HUES6 (cell line): Measurements from ENCODE around the gene SLC22A3.

Experiments
- H3K27ac ChIP-seq: 2 replicates; pipeline ENCODE4 v1.7.0; 2013; ENCODE audit warnings: low read depth, mild to moderate bottlenecking, low read length, inconsistent platforms
- H3K27me3 ChIP-seq: 2 replicates; pipeline ENCODE4 v1.6.1; 2013; ENCODE audit warnings: low read length; ENCODE audit not compliant: control insufficient read depth, insufficient read depth
- H3K36me3 ChIP-seq: 2 replicates; pipeline ENCODE4 v1.6.1; 2013; ENCODE audit warnings: low read length; ENCODE audit not compliant: control insufficient read depth, insufficient read depth
- H3K4me1 ChIP-seq: 2 replicates; pipeline ENCODE4 v1.6.1; 2013; ENCODE audit warnings: low read length; ENCODE audit not compliant: control insufficient read depth, insufficient read depth
- H3K4me3 ChIP-seq: 2 replicates; pipeline ENCODE4 v1.5.1; 2013; ENCODE audit warnings: low read depth, low read length
- H3K9ac ChIP-seq: one replicate; pipeline ENCODE4 v1.6.1; 2013; ENCODE audit warnings: mild to moderate bottlenecking, low read length
- H3K9me3 ChIP-seq: 2 replicates; pipeline ENCODE4 v1.6.1; 2013; ENCODE audit warnings: low read depth, low read length; ENCODE audit not compliant: control insufficient read depth, insufficient read depth

SLC22A3 gene

DNA sequence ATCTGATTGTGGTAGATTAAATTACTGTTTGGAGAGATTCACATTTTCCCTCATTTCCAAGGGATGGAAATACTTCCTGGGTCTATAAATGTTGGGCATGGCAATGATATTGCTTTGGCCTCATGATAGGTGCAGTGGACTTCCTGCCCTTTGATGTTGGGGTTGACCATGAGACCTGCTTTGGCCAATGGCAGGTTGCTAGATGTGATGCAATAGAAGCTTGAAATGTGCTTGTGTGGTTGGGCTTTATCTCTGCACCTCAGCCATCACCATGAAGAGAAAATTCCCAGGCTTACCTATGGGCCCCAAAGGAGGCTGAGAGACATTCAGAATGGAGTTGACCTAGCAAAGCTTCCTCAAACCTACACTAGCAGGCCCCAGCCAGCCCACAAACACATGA lies 69.4 kb downstream of the SLC22A3 start:
- Histone ChIP-seq H3K36me3 (no peaks in the 10 kb centered on the region), H3K4me3 (no peak overlapping the region), H3K9ac (no peak overlapping the region), H3K27me3 (no peaks in the 10 kb centered on the region), H3K27ac (no peak overlapping the region), H3K9me3 (no peaks in the 10 kb centered on the region), H3K4me1 (no peaks in the 10 kb centered on the region)

DNA sequence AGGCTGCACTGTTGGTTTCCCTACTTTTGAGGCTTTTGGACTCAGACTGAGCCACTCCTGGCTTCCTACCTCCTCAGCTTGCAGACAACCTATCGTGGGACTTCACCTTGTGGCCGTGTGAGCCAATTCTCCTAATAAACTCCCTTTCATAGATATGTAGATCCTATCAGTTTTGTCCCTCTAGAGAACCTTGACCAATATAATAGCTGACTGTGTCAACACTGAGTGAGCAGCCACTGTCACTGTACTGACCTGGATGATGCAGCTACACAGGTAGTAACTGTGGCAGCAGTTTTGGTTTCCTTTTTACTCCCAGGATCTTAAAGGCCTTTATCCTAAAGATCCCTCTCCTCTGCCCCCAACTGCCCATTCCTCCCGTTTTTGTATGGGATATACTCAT lies 70.2 kb downstream of the SLC22A3 start:
- Histone ChIP-seq H3K9ac (no peak overlapping the region), H3K36me3 (no peaks in the 10 kb centered on the region), H3K9me3 (no peaks in the 10 kb centered on the region), H3K27ac (no peak overlapping the region), H3K4me3 (no peak overlapping the region), H3K4me1 (no peaks in the 10 kb centered on the region), H3K27me3 (no peaks in the 10 kb centered on the region)

DNA sequence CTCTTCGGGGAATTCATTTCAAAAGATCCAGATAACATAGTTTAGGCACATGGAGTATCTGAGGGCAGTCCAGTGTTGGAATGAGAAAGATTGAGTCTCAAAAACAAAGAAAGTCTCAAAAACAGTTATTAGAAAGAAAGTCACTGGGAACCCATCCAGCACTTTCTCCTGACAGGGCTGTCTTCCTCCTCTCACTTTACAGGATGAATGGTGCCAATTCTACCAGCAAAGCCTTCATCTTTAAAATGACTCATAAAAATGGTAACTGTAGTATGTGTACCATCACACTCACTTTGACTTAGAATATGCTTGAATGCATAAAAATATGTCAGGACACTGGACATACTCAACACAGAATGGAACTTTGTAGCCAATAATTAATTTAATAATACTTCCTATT lies 71.3 kb downstream of the SLC22A3 start:
- Histone ChIP-seq H3K36me3 (no peaks in the 10 kb centered on the region), H3K4me1 (no peaks in the 10 kb centered on the region), H3K4me3 (no peak overlapping the region), H3K9ac (no peak overlapping the region), H3K9me3 (no peaks in the 10 kb centered on the region), H3K27ac (no peak overlapping the region), H3K27me3 (no peaks in the 10 kb centered on the region)

DNA sequence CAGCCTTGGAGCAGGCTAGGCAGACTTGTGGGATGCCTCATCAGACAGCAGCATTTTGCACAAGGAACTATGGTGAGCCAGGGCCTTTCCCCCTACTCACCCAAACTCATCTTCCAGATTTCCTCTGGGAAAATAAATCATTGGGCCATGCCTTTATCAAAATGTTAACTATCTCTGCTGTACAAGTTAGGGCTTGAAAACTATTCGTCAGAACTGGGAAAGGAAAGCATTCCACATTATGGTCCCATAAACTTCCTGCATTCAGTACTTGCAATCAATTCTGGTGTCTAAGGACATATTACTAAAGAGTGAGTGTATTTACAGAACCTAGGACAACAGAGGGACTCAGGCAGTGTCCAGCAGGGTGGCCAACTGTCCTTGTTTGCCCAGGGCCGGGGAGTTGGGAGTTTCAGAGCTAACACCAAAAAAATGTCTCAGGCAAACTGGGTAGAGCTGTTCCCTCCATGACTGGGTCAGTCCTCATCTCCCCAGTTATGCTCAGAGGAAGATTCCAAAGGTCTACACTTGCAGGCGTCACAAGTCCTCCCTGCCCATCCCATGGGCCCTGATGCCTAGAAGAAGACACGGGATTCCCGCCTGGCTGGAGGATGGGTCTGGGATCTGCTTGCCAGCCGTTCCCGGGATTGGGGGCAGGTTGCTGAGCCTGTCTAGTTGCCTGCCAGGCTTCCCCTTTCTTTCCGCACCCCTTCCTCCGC lies 72.2 kb downstream of the SLC22A3 start:
- no peaks in the 10 kb centered on the region for H3K4me1 ChIP-seq
- no peaks in the 10 kb centered on the region for H3K9me3 ChIP-seq
- no peak overlapping the region for H3K9ac ChIP-seq
- H3K27ac ChIP-seq, result no peak overlapping the region
- no peaks in the 10 kb centered on the region for H3K27me3 ChIP-seq
- H3K4me3 ChIP-seq, result no peak overlapping the region
- H3K36me3 ChIP-seq, result no peaks in the 10 kb centered on the region

DNA sequence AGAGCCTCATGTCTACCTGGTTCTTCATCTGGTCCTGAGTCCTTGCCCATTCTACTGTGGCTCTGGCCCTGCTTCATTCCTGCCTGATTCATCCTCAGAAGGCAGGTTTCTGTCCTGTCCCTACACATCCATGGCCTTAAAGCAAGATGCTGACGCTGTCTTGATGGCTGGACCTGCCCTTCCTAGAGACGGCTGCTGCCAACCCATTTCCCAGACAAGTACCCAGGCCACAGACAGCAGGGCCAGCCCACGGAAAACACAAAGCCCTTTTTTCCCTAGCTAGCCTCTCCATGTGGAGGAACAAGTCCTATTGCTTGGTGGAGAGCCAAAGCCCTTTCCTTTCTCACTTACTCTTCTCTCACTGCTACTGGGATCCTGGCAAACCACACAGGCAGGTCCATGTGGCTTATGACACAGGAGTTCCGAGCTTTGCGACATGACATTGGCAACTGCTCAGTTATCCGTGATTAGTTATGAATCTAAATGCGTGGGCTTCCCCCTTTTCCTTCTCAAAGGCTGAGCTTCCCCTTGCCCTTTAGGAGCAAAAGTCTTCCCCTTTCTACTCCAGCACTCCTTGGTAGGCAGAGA lies 72.9 kb downstream of the SLC22A3 start:
- Histone ChIP-seq H3K36me3 (no peaks in the 10 kb centered on the region), H3K27me3 (no peaks in the 10 kb centered on the region), H3K4me1 (no peaks in the 10 kb centered on the region)

DNA sequence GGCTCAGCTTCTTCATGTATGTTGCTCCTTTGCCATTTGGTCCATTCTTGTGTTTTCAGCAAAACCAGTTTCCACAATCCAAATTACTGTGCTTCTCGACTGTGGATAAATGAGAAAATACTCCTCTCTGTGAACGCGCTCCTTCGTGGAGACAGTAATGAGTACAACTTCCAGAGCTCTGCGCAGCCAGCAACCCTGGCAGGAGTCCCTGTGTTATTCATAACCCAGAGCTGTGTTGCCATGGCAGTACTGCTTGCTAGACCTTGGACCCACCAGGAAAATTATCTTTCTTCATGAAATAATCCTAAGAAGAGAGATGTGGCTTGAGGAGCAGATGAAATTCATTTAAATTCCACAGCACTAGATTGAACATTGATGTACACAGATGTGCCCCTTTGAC lies 73.7 kb downstream of the SLC22A3 start:
- Histone ChIP-seq H3K36me3 (no peaks in the 10 kb centered on the region), H3K9me3 (no peaks in the 10 kb centered on the region), H3K27ac (no peak overlapping the region), H3K9ac (no peak overlapping the region), H3K27me3 (no peaks in the 10 kb centered on the region), H3K4me1 (no peaks in the 10 kb centered on the region), H3K4me3 (no peak overlapping the region)

More for the DNA sequence above, 72.9 kb downstream of the SLC22A3 start:
- Histone ChIP-seq H3K9ac (no peak overlapping the region), H3K9me3 (no peaks in the 10 kb centered on the region), H3K4me3 (no peak overlapping the region), H3K27ac (no peak overlapping the region)

DNA sequence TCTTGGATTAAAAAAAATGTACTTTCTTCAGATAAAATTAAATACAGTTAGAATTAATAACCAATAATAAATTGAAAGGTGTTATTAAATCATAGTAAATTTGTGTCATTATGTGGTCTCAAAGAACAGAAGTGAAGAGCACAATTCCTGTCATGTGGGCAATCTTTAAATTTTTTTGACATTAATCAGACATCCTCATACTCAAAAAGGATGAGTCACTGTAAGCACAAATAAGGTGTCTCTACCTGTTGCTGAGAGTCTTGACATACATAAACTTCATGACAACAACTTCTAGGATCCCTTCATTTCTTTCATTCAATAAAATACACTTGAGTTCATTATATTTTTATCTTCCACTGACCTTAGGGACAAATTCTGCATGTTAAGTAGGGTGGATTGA lies 76.1 kb downstream of the SLC22A3 start:
- Histone ChIP-seq H3K9me3 (no peaks in the 10 kb centered on the region), H3K4me1 (peaks cover 5% of the 10 kb centered on the region), H3K27me3 (no peaks in the 10 kb centered on the region), H3K9ac (no peak overlapping the region), H3K4me3 (no peak overlapping the region), H3K36me3 (no peaks in the 10 kb centered on the region), H3K27ac (no peak overlapping the region)

DNA sequence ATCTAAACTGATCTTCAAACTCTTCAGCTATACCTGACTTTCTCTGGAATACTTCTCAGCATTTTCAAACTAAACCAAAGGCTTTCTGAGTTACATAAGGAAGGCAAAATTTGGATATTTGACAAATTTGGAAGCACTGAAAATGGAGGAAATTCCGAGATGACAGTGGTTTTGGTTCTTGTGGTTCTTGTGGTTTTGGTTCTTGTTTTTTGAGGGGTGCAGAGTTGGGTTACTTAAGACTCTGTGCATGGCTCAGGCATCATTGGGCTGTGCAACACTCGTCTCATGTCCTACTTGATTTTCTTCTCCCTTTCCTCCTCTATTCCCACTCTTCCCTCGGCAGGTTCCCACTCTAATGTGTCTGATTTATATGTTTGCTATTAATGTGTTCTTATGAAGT lies 78.0 kb downstream of the SLC22A3 start:
- no peak overlapping the region for H3K27ac ChIP-seq
- H3K4me1 ChIP-seq, result peaks cover 12% of the 10 kb centered on the region
- no peak overlapping the region for H3K4me3 ChIP-seq
- no peaks in the 10 kb centered on the region for H3K9me3 ChIP-seq
- no peaks in the 10 kb centered on the region for H3K36me3 ChIP-seq
- H3K9ac ChIP-seq, result no peak overlapping the region
- no peaks in the 10 kb centered on the region for H3K27me3 ChIP-seq

DNA sequence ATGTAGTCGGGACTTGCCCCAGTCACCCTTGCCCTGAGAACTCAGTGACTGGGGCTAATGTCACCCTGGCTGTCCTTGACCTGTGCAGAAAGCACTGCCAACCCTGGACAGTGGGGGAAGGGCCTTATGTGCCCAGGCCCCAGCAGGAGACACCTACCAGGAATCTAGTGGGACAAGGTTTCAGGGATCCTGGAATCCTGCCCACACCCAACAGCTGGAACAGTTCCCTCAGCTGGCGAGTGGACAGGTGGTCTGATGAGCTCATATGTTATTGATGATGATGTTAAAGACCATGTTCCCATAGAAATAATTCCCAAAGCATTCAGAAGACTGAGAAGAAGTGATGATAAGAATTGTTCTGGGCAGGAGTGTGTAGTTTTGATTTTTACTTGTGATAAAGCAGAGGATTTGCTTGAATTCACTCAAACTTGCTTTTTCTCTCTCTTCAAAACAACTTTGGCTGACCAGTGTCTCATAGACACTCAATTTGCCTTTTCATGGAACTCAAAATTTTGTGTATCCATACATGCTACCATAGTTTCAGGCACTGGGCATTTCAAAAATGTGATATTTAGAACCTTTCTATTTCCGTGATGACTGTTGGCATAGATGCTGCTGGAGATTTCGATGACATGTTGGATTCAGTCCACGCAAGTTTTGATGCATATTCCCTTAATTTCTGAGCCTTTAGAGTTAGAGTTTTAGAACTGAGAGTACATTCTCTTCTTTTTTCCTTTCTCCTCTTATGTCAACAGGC lies 79.3 kb downstream of the SLC22A3 start:
- H3K9me3 ChIP-seq, result no peaks in the 10 kb centered on the region
- H3K4me1 ChIP-seq, result peaks cover 12% of the 10 kb centered on the region
- H3K27me3 ChIP-seq, result no peaks in the 10 kb centered on the region
- H3K4me3 ChIP-seq, result no peak overlapping the region
- no peaks in the 10 kb centered on the region for H3K36me3 ChIP-seq
- no peak overlapping the region for H3K9ac ChIP-seq
- H3K27ac ChIP-seq, result no peak overlapping the region

DNA sequence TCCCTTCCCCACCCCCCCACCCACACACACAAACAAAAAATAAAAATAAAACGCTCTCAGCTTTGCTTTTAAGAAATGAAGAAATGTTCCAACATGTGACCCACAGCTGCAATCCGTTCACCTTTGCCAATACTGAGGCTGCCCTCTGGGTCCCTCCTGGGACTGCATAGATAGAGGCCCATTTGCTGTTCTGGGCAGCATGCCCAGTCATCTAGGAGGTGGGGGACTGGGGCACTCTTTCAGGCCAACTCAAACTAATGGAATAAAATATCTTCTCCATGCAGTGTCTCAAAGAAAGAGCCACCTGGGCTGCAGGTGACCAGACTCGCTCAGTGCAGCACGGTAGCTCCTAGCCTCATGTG lies 79.9 kb downstream of the SLC22A3 start:
- peaks cover 12% of the 10 kb centered on the region for H3K4me1 ChIP-seq

DNA sequence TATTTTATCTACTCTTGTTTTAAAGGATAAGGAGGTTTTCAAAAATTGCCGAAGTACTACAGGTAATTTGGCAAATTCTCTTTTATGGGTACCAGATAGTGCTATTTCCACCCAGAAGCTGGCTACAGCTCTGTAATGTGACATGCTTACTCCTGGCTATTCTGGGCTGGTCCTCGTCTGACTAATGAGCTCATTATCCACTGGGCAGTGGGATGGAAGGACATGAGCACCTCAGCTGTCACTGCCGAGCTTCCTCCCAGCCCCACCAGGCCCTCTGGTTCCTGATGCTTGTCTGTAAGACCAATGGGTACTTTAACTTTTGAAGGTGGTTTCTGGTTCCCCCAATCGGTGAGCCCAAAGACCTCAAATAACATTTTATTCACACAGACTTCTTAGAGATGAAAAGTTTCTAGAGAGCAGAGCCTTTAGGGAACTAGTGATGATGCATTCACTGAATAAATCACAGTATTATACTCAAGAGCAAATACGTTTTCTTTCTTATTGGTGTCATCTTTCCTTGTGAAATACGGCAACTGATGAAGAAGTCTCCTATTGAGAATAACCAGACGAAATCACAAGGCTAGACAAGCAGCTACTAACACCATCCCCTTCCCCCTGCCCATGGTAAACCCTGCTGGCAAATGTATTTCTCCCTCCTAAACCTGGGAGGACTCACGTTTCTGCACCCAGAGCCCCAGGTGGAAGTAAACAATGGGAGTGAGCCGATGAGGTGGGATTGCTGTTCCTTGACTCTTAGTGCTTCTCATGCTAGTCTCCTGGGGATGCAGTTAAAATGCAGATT lies 80.8 kb downstream of the SLC22A3 start:
- H3K4me1 ChIP-seq, result peaks cover 12% of the 10 kb centered on the region
- no peak overlapping the region for H3K4me3 ChIP-seq
- H3K36me3 ChIP-seq, result no peaks in the 10 kb centered on the region
- H3K27ac ChIP-seq, result no peak overlapping the region
- H3K9ac ChIP-seq, result no peak overlapping the region
- no peaks in the 10 kb centered on the region for H3K27me3 ChIP-seq
- H3K9me3 ChIP-seq, result no peaks in the 10 kb centered on the region

More for the DNA sequence above, 79.9 kb downstream of the SLC22A3 start:
- no peaks in the 10 kb centered on the region for H3K9me3 ChIP-seq
- H3K36me3 ChIP-seq, result no peaks in the 10 kb centered on the region
- no peak overlapping the region for H3K4me3 ChIP-seq
- no peaks in the 10 kb centered on the region for H3K27me3 ChIP-seq
- H3K27ac ChIP-seq, result no peak overlapping the region
- H3K9ac ChIP-seq, result no peak overlapping the region
